ENCODE measurements around the gene ATXN7L1. TPM values are rescaled to one million over a fixed set of nuclear protein-coding genes. Genes with fewer than 3 reads are reported as not detected.

ATXN7L1 gene
- total RNA-seq, 4 donors from 2014 or later = 30.8 to 45.8 (median 39.3) TPM

GRCh38 chr7:105820363-105821066 is 55.9 kb downstream of the ATXN7L1 start:
- Histone ChIP-seq H3K4me3 (no peak overlapping the region), H3K27me3 (no peaks in the 10 kb centered on the region), H3K4me1 (no peaks in the 10 kb centered on the region), H3K27ac (no peak overlapping the region), H3K9me3 (no peaks in the 10 kb centered on the region), H3K36me3 (no peaks in the 10 kb centered on the region)
- TF ChIP-seq CTCF (IDR thresholded peaks at IDR 0.05) = no peak
- TF ChIP-seq POLR2A (IDR thresholded peaks at IDR 0.05) = no peak
- no peak for DNase-seq

GRCh38 chr7:105819559-105819958 is 56.8 kb downstream of the ATXN7L1 start:
- Histone ChIP-seq H3K27ac (no peak overlapping the region), H3K9me3 (no peaks in the 10 kb centered on the region), H3K4me3 (no peak overlapping the region), H3K27me3 (no peaks in the 10 kb centered on the region), H3K36me3 (no peaks in the 10 kb centered on the region), H3K4me1 (no peaks in the 10 kb centered on the region)
- TF ChIP-seq CTCF (IDR thresholded peaks at IDR 0.05) (no peak), POLR2A (IDR thresholded peaks at IDR 0.05) (no peak)
- no peak for DNase-seq

GRCh38 chr7:105816954-105817615 is 59.3 kb downstream of the ATXN7L1 start:
- H3K27ac ChIP-seq = no peak overlapping the region
- H3K4me1 ChIP-seq = no peaks in the 10 kb centered on the region
- no peak overlapping the region for H3K4me3 ChIP-seq
- H3K36me3 ChIP-seq = no peaks in the 10 kb centered on the region
- H3K27me3 ChIP-seq = no peaks in the 10 kb centered on the region
- TF ChIP-seq POLR2A (IDR thresholded peaks at IDR 0.05) = no peak
- no peak for TF ChIP-seq CTCF (IDR thresholded peaks at IDR 0.05)
- no peak for DNase-seq
- no peaks in the 10 kb centered on the region for H3K9me3 ChIP-seq

GRCh38 chr7:105816266-105816843 is 60.0 kb downstream of the ATXN7L1 start:
- peaks cover 0 to 6% (median 0%) of the 10 kb centered on the region in 4 donors for H3K4me1 ChIP-seq
- DNase-seq = no peak
- no peak overlapping the region for H3K4me3 ChIP-seq
- H3K9me3 ChIP-seq = no peaks in the 10 kb centered on the region
- no peak overlapping the region for H3K27ac ChIP-seq
- TF ChIP-seq POLR2A (IDR thresholded peaks at IDR 0.05) (no peak), CTCF (IDR thresholded peaks at IDR 0.05) (no peak)
- no peaks in the 10 kb centered on the region for H3K36me3 ChIP-seq
- no peaks in the 10 kb centered on the region for H3K27me3 ChIP-seq

- Histone ChIP-seq H3K4me1 (peaks cover 0 to 8% (median 0%) of the 10 kb centered on the region in 4 donors), H3K9me3 (no peaks in the 10 kb centered on the region), H3K27me3 (no peaks in the 10 kb centered on the region), H3K36me3 (no peaks in the 10 kb centered on the region), H3K4me3 (no peak overlapping the region), H3K27ac (no peak overlapping the region)
- DNase-seq = no peak
- TF ChIP-seq CTCF (IDR thresholded peaks at IDR 0.05) (no peak), POLR2A (IDR thresholded peaks at IDR 0.05) (no peak)
These were observed 60.8 kb downstream of the ATXN7L1 start for GRCh38 chr7:105815576-105815975.

Measured in Peyer's patch (tissue), 4 donors.